ENCODE results near the gene MCF2L2.

The MCF2L2 gene

DNA sequence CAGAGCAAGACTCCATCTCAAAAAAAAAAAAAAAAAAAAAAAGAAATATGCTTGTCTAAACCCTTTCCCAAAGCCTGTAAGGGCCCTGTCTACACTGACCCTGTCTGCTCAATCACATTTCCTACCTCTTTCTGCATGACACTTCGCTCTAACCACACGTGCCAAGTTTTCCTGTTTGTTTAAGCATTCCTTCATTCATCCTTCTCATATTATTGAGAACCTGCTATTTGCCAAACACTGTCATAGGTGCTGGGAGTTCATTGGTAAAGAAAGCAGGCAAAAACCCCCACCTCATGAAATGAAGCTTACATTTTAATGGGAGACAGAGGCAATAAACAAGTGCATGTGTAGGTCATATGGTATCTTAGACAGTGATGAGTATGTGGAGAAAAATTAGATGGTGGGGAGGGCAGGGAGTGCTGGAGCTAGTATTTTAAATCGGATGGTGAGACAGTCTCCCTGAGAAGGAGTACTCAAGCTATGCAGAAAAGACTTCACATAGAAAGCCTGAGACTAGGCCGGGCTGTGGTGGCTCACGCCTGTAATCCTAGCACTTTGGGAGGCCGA lies 127.3 kb downstream of the MCF2L2 start:
- in situ Hi-C loops (cut with MboI; ENCODE audit: low sequenced_read_pairs) = no loop called here

DNA sequence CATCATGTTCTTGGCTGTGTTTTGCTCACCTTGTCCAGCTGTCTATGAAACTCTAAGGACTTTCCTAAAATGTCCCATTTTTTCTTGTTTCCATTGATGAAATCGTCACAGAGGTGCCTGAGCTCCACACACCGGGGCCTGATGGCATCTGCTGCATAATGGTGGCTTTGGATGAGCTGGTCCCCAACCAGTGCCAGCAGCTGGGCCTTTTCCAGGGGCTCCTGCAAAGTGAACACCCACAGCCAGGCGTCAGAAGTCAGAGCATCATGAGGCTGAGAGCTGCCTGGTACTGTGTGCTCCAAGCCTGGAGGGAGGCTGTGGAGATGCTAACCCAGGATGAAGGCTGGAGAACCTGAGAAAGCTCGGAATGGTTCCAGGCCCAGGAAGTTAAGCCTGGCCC lies 128.4 kb downstream of the MCF2L2 start:
- in situ Hi-C loops (cut with MboI; ENCODE audit: low sequenced_read_pairs) = no loop called here

DNA sequence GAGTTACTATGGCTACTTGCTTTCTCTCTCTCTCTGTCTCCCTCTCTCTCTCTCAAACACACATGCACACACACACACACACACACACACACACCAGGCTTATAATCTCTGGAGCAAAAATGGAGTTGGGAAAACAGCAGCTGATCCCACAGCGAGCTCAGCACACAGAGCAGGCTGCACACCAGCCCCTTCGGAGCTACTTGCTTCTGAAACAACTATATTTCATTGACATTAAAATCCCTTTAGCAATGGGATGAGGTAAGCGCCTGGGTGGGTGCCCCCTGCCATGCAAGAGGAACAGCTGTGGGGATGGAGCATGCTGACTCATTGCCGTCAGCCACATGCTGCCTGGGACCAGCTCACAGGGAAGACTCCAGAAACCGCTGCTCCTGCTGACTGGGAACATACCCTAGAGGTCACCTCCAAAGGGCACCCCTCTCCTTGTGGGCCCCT lies 129.7 kb downstream of the MCF2L2 start:
- in situ Hi-C loops (cut with MboI; ENCODE audit: low sequenced_read_pairs) = no loop called here

DNA sequence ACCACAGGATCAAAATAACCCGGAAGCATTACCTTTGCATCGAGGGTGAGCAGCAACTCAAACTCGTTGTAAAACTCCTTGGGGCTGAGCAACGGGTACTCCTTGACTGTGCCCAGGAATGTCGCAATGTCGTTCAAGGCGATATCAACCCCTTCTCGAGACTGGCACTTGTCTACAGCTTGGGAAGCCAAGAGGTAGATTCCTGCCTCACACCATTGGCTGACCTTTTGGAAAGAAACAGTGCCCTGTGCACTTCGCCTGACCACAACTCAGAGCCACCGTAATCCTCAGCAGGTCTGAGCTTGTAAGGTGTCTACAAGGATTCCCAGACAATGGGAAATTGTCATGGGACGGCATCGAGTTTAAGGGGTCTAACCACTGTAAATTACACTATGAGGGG lies 131.5 kb downstream of the MCF2L2 start:
- in situ Hi-C loops (cut with MboI; ENCODE audit: low sequenced_read_pairs) = no loop called here

- in situ Hi-C loops (cut with MboI; ENCODE audit: low sequenced_read_pairs) = no loop called here
Measured at GRCh38 chr3:183295211-183295610, 133.2 kb downstream of the MCF2L2 start.

DNA sequence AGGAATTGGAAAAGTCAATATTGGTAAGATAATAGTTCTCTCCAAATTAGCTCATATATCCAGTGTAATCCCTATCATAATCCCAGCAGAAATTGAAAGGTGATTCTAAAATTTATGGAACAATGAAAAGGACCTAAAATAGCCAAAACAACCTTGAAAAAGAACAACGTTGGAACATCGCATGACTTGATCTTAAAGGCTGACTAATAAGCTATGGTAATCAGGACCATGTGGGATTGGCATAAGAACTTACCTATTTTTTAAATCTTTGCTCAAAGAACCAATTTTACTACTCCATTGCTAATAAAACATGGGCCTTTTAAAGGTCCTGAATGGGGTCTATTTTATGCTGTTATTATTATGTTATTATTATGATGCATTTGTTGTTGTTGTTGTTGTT lies 134.5 kb downstream of the MCF2L2 start:
- in situ Hi-C loops (cut with MboI; ENCODE audit: low sequenced_read_pairs) = no loop called here

DNA sequence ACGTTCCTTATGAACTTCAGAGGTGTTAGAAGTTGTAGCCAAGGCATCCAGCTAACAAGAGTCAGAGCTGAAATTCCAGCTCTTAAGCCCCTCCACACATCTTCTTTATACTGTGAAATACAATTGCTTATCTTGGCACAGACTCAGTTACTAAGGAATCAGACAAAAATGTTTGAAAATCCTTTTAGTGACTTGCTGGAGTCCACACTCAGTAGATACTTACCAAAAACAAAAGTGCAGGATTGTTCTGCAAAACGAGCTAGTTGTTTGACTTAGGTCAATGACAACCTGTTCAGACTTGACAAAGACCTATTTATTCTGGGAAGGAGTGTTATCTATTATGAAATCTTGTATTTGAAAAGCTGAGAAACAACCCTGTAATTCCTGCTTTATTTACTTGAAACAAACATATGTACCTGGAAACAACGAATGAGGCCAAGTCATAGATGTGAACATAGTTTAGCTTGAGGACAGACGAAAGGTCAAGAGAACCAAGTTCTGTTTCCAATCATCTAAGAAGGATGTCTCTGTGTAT lies 136.9 kb downstream of the MCF2L2 start:
- in situ Hi-C loops (cut with MboI; ENCODE audit: low sequenced_read_pairs) = no loop called here

- in situ Hi-C loops (cut with MboI; ENCODE audit: low sequenced_read_pairs) = no loop called here
Measured at GRCh38 chr3:183290216-183290615, 138.2 kb downstream of the MCF2L2 start.

DNA sequence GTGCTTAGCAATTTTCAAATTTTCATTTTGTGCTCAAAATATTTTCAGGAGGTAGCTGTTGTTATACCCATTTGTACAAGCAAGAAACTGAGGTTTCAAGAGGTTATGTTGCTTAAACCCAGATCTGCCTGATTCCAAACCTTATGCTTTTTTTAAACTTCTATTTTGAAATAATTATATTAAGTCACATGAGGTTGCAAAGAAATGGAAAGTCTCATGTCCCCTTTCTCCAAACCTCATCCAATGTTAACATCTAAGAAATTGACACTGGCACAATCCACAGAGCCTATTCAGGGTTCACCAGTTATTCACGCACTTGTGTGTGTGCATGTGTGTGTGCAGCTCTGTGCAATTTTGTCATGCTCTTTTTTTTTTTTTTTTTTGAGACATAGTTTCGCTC lies 140.3 kb downstream of the MCF2L2 start:
- in situ Hi-C loops (cut with MboI; ENCODE audit: low sequenced_read_pairs) = no loop called here

DNA sequence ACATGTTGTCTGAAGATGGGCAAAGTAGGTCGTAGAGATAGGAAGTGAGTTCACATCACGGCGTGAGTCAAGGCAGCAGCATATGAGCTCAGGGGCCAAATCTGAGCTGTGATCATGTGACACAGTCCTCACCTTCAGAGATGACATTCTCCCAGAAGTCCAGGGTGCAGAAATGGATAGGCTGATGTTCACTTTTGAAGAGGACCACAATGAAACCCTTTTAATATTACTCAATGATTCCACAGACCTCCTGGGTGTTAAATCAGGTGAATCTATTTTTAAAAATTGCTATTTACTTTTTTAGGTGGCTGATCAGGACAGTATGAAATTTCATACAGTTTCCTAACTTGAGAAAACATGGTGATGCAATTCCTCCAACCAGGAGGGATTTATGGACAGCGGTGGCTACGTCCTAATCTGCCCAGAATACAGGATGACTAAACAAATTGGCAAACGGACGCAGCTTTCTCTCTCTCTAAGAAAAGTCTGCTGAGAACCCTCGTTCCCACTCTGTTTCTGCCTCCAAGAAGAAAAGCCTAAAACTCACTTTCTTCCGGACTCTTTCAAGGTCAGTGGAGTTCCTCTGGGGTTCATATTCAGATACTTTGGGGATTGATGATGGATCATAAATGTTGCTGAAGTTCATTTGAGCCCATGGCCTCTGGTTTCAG lies 141.0 kb downstream of the MCF2L2 start:
- in situ Hi-C loops (cut with MboI; ENCODE audit: low sequenced_read_pairs) = no loop called here

- in situ Hi-C loops (cut with MboI; ENCODE audit: low sequenced_read_pairs) = no loop called here
Measured at GRCh38 chr3:183285828-183286457, 142.5 kb downstream of the MCF2L2 start.

DNA sequence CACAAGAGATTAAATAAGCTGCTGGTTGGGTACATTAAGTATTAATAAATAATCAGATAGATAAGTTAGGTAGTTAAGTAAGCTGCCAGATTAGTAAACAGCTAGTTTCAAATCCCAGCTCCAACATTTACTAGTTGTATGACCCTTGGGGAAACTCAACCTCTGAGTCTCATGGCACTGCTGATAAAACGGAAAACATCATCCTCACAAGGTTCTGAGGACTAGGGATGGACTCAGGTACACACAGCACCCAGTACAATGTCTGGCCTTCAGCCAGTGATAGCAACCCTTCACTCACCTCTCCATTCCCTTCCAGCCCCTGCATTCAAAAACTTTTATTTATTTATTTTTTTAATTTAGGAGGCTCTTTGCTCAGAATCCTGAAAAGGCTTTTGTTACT lies 143.1 kb downstream of the MCF2L2 start:
- in situ Hi-C loops (cut with MboI; ENCODE audit: low sequenced_read_pairs) = no loop called here

DNA sequence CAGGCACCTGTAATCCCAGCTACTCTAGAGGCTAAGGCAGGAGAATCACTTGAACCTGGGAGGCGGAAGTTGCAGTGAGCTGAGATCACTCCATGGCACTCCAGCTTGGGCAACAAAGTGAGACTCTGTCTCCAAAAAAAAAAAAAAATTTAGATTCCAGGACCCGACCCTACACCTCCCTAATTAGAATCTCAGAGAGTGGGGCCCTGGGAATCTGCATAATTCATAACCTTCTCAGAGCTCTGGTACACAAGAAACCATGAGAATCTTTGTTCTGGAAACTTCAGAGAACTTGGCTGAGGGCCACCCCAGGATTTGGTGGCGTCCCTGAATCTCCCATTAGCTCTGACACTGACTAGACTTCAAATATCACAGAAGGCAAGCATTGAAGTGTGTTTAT lies 143.8 kb downstream of the MCF2L2 start:
- in situ Hi-C loops (cut with MboI; ENCODE audit: low sequenced_read_pairs) = no loop called here

DNA sequence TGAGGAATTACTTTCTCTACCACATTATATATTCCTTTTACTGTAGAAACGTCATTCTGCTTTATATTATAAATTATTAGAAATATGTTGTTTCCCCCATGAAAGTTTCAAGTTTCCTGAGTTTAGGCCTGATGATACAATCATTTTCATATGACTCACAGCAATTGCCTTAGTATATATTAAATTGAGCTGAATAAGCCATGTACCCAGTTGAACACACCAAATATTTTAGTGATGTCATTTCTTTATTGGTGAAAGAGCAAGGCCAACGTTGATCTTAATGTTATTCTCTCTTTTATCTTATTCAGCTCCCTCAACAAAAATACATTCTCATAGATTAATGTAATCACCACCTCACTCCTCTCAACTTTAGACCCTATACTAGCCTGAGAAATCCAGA lies 144.5 kb downstream of the MCF2L2 start:
- in situ Hi-C loops (cut with MboI; ENCODE audit: low sequenced_read_pairs) = no loop called here

GRCh38 chr3:183281126-183281797 lies 147.2 kb downstream of the MCF2L2 start:
- in situ Hi-C loops (cut with MboI; ENCODE audit: low sequenced_read_pairs) = no loop called here

DNA sequence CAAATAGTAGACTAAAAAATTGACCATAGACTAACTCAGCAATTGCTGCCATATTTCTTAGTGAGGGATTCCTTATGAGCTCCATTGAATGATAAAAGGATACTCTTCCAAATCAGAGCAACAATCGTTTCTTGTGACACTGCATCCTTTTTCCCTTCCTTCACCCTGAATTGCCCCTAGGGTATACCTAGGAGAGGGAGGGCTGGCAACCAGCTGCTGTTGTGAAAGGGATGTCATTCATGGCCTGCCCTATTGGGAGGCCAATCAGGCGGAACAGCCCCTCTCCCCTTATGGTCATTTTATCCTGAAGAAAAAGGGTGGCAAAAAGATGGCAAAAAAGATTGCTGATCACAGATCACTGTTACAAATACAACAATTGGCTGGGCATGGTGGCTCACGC lies 149.0 kb downstream of the MCF2L2 start:
- in situ Hi-C loops (cut with MboI; ENCODE audit: low sequenced_read_pairs) = no loop called here

GRCh38 chr3:183278479-183279088 lies 149.8 kb downstream of the MCF2L2 start:
- in situ Hi-C loops (cut with MboI; ENCODE audit: low sequenced_read_pairs) = no loop called here

GRCh38 chr3:183277260-183277659 lies 151.2 kb downstream of the MCF2L2 start:
- in situ Hi-C loops (cut with MboI; ENCODE audit: low sequenced_read_pairs) = no loop called here

- in situ Hi-C loops (cut with MboI; ENCODE audit: low sequenced_read_pairs) = no loop called here
Measured at GRCh38 chr3:183275937-183276336, 152.5 kb downstream of the MCF2L2 start.

GRCh38 chr3:183275418-183275817 lies 153.0 kb downstream of the MCF2L2 start:
- in situ Hi-C loops (cut with MboI; ENCODE audit: low sequenced_read_pairs) = no loop called here

- in situ Hi-C loops (cut with MboI; ENCODE audit: low sequenced_read_pairs) = no loop called here
Measured at GRCh38 chr3:183274609-183275008, 153.8 kb downstream of the MCF2L2 start.

Measured in HL-60/S4 (cell line).